GM19324 (cell line): ENCODE data around the gene HOXB3.
"Not testable (repeated sequence)": the region's sequence is repeated elsewhere in the genome, so short reads cannot be mapped to it uniquely, and the experiment has no call there.

Experiments
- ATAC-seq: cut with Tn5 transposase; IDR thresholded peaks from one replicate; pipeline ENCODE4 v1.9.1; 2021; ENCODE audit warnings: mild to moderate bottlenecking, moderate library complexity; ENCODE audit not compliant: unreplicated experiment, low FRiP score

Gene HOXB3

GRCh38 chr17:48548523-48549280, 41.3 kb downstream of the HOXB3 start:
- ATAC-seq, result no peak

DNA sequence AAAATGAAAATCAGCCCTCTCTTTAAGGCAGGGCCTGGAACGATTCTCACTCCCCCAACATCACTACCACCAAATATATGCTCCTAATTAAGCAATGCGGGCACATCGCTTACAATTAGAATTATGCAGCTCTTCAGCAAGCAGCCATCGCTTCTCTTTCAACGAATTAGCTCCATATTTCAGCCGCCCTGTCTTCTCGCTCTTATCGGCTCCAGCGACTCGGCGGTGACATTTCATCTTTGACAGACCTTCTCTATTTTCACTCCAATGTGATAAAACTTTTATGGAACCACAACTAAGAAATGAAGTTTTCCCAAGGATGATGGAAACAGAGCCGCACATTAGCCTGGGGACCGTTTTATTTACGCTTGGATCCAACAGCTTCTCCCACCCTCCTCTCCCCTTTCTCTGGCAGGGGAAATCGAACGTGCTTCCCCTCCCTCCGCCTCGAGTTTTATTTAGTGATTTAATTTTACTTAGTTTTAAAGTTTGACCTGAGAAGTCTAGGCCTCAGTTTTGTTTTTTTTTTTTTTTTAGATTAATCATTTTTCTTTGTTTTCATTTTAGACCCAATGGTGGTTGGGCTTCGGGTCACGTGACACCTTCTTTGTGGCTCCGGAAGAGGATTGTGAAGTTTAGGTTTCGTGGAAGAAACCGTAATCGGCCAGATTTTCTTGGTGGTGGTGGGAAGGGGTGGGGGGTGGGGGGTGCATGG, 42.1 kb downstream of the HOXB3 start:
- ATAC-seq, result no peak

GRCh38 chr17:48546924-48547807, 42.9 kb downstream of the HOXB3 start:
- no peak for ATAC-seq

- ATAC-seq, result no peak
Observed at GRCh38 chr17:48546137-48546923, 43.7 kb downstream of the HOXB3 start.

- ATAC-seq, result no peak
Observed at GRCh38 chr17:48545539-48545938, 44.5 kb downstream of the HOXB3 start.

- no peak for ATAC-seq
Observed at GRCh38 chr17:48545022-48545375, 45.0 kb downstream of the HOXB3 start, which contains the start of gene HOXB2. Gene HOXB2, minus strand, starts transcription at chr17:48545109. Its CDS starts 198 bp downstream, at chr17:48544911.

DNA sequence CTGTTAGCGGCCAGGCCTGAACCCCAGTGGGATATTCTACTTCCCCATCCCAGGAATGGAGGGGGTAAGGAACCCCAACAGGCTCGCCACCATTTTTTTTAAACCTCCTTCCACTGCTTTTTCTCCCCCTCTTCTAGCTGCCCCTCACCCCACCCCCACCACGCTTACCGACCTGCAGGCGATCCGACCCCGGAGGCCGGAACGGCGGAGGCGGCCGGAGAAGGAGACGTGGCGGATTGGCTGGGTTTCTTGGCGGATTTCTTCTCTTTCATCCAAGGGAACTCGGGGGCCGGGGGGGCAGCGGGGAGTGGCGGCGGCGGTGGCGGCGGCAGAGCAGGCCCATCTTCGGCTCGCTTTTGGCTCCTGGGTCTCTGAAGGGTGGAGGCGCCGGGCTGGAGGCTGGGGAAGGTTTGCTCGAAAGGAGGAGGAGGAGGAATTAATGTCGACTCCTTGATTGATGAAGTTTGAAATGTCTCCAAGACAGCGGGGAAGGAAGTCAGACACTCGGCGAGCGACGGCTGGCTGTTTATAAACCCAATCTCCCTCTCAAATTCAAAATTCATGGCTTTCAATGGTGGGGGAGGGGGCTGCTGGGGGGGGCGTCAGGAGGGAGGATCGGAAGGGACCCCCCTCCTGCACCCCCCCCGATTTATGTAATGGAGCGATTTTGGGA, 45.6 kb downstream of the HOXB3 start:
- no peak for ATAC-seq

DNA sequence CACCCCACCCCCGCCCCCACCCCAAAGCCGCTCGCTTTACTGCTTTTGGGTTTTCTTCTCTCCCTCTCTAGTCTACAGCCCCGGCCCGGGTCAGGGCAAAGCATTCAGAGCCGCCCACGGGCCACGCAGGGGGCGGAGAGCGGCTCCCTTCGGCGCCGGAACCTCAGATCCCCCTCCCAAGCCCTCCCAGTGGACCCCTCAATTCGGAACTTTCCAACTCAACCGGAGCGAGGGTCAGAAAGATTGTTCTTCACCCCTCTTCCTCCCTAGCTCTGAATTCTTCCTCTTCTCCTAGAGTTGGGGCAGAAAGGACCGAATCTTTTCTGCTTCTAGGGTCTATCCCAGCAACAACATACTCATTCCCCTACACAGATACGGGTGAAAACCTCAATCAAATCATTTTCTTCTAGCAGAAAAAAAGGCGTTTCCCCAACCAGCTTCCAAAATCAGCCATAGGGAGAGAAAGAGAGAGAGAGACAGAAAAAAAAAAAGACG, 46.1 kb downstream of the HOXB3 start:
- ATAC-seq, result no peak

- ATAC-seq, result peak; percentile 69
Observed at GRCh38 chr17:48543107-48543853, 46.8 kb downstream of the HOXB3 start.

GRCh38 chr17:48542698-48543106, 47.3 kb downstream of the HOXB3 start:
- ATAC-seq, result no peak

DNA sequence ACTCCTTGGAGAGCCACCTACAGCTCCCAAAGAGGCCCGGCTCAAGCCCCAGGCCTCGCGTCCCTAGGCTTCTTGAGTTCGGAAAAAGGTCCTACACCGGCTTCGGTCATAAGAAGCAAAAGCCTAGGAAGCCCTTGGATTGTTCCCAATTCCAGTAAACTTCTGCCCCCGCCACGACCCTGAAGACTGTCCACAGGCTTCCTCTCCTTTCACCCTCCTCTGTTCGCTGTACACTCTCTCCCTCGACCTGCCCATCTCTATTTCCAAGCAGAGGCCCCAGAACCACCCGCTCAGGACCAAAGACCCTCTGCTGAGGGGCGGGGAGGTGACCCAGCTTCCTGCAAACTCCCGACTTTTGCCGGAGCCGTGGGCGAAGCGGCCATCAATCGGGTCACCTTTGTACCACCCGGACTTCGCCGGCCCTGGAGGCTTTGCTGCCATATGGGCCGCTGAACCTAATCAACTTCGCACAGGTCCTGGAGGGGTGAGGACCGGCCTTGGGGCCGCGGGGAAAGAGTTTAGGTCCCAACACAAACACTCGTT, 47.9 kb downstream of the HOXB3 start:
- ATAC-seq, result no peak

- ATAC-seq, result no peak
Observed at GRCh38 chr17:48541577-48542113, 48.4 kb downstream of the HOXB3 start.

DNA sequence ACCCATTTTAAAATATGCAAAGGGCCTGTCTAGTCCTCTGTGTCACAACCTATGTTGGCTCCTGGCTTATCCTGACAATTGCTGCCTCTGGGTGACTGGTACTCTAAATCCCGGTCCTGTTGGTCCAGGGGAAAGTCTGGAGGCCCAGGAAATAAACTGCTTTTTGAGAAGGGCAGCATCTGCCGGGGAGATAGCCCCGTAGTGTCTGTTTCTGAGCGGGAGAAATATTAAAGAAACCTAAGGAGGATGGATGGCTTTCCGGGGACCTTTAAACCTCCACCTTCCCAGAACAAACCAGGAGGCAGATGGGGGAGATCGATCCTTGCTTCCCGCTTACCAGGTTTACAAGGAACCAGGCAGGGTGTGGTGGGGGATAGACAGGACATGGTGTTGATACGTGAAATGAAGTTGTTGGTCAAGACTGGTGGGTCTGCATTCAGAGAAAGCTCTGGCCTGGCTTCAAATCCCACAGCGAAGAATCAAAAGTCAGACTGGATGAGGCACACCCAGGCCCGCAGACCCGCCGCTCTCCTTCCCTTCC, 48.9 kb downstream of the HOXB3 start:
- ATAC-seq, result no peak

DNA sequence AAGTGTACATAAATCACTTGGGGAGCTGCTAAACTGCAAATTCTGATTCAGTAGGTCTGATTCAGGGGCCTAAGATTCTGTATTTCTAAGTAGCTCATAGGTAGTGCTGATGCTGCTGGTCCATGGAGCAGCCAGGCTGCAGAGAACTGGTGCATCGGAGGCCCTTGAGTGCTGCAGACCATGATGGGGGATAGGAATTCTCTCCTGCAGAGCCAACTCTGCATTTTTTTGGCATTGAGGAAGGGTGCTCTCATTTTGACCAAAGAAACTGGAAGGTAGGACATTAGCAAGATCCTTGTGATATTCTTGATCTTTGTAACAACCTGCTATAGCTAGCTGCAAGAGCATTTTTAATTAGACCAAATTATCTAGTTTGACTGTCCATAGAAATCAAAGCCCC, 49.8 kb downstream of the HOXB3 start:
- ATAC-seq, result no peak

GRCh38 chr17:48539177-48539576, 50.9 kb downstream of the HOXB3 start:
- ATAC-seq, result no peak

- ATAC-seq, result no peak
Observed at GRCh38 chr17:48537316-48537715, 52.7 kb downstream of the HOXB3 start.

DNA sequence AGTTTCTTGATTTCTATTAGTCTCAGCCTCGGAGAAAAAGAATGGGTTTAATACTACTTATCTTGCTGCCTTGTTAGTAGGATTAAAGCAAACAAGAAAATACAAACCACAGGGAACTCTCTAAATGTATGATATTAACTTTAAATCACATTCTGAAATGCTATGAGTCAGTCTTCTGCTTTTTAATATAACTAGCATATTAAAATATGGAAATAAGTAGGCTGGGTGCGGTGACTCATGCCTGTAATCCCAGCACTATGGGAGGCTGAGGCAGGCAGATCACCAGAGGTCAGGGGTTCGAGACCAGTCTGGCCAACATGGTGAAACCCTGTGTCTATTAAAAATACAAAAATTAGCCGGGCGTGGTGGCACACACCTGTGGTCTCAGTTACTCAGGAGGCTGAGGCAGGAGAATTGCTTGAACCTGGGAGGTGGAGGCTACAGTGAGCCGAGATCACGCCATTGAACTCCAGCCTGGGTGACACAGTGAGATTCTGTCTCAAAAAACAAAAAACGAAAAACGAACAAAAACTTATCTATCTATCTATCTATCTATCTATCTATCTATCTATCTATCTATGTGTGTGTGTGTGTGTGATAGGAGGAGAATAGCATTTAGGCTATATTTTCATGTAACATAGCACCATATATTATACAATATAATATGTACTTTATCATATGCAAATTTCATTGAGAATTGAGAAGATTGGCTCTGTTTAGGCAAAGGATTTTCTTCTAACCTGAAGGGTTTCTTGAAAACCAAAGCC, 54.1 kb downstream of the HOXB3 start:
- ATAC-seq, result not testable (repeated sequence)
